ENCODE measurements around the gene CCDC34. TPM values are rescaled to one million over a fixed set of nuclear protein-coding genes. Genes with fewer than 3 reads are reported as not detected.

The CCDC34 gene
- total and polyA plus RNA-seq, 4 donors = 9.0 to 22.9 (median 15.1) TPM

GRCh38 chr11:27297616-27298015 lies 65.4 kb downstream of the CCDC34 start:
- DNase-seq (ENCODE audit: low read depth in 4 of 6, low spot score in 6 of 6) = no peak
- no CpG with 5 or more reads among the region's 1 CpG for WGBS (ENCODE audit: insufficient coverage)
- Histone ChIP-seq H3K27ac (ENCODE audit: low read depth, low read length) (no peak overlapping the region), H3K27me3 (ENCODE audit: control insufficient read depth, insufficient read depth, low read length) (no peaks in the 10 kb centered on the region), H3K4me1 (ENCODE audit: control insufficient read depth, insufficient read depth, low read length) (no peaks in the 10 kb centered on the region), H3K9me3 (ENCODE audit: control insufficient read depth, insufficient read depth, low read length) (no peaks in the 10 kb centered on the region), H3K36me3 (ENCODE audit: control insufficient read depth, insufficient read depth, low read length) (no peaks in the 10 kb centered on the region), H3K4me3 (ENCODE audit: low read depth, low read length) (no peak overlapping the region)

GRCh38 chr11:27296497-27296896 lies 66.5 kb downstream of the CCDC34 start:
- H3K27me3 ChIP-seq (ENCODE audit: control insufficient read depth, insufficient read depth, low read length) = no peaks in the 10 kb centered on the region
- no peaks in the 10 kb centered on the region for H3K4me1 ChIP-seq (ENCODE audit: control insufficient read depth, insufficient read depth, low read length)
- H3K36me3 ChIP-seq (ENCODE audit: control insufficient read depth, insufficient read depth, low read length) = no peaks in the 10 kb centered on the region
- H3K27ac ChIP-seq (ENCODE audit: low read depth, low read length) = no peak overlapping the region
- DNase-seq (ENCODE audit: low read depth in 4 of 6, low spot score in 6 of 6) = peak in 2 of 6 donors; percentile 5 to 26
- WGBS (ENCODE audit: insufficient coverage) = no CpG with 5 or more reads among the region's 3 CpGs
- H3K4me3 ChIP-seq (ENCODE audit: low read depth, low read length) = no peak overlapping the region
- H3K9me3 ChIP-seq (ENCODE audit: control insufficient read depth, insufficient read depth, low read length) = no peaks in the 10 kb centered on the region

- Histone ChIP-seq H3K4me1 (ENCODE audit: control insufficient read depth, insufficient read depth, low read length) (no peaks in the 10 kb centered on the region), H3K27me3 (ENCODE audit: control insufficient read depth, insufficient read depth, low read length) (no peaks in the 10 kb centered on the region)
These were observed 67.1 kb downstream of the CCDC34 start for GRCh38 chr11:27295928-27296327.

GRCh38 chr11:27294654-27295053 lies 68.4 kb downstream of the CCDC34 start:
- WGBS (ENCODE audit: insufficient coverage) = no CpG with 5 or more reads among the region's 4 CpGs
- H3K4me1 ChIP-seq (ENCODE audit: control insufficient read depth, insufficient read depth, low read length) = no peaks in the 10 kb centered on the region
- no peaks in the 10 kb centered on the region for H3K9me3 ChIP-seq (ENCODE audit: control insufficient read depth, insufficient read depth, low read length)
- DNase-seq (ENCODE audit: low read depth in 4 of 6, low spot score in 6 of 6) = peak in 2 of 6 donors; percentile 20 to 22
- H3K27me3 ChIP-seq (ENCODE audit: control insufficient read depth, insufficient read depth, low read length) = no peaks in the 10 kb centered on the region
- no peak overlapping the region for H3K27ac ChIP-seq (ENCODE audit: low read depth, low read length)
- H3K4me3 ChIP-seq (ENCODE audit: low read depth, low read length) = no peak overlapping the region
- H3K36me3 ChIP-seq (ENCODE audit: control insufficient read depth, insufficient read depth, low read length) = no peaks in the 10 kb centered on the region

More at GRCh38 chr11:27295928-27296327, 67.1 kb downstream of the CCDC34 start:
- Histone ChIP-seq H3K36me3 (ENCODE audit: control insufficient read depth, insufficient read depth, low read length) (no peaks in the 10 kb centered on the region), H3K4me3 (ENCODE audit: low read depth, low read length) (no peak overlapping the region), H3K9me3 (ENCODE audit: control insufficient read depth, insufficient read depth, low read length) (no peaks in the 10 kb centered on the region), H3K27ac (ENCODE audit: low read depth, low read length) (no peak overlapping the region)
- DNase-seq (ENCODE audit: low read depth in 4 of 6, low spot score in 6 of 6) = no peak
- no CpG with 5 or more reads among the region's 1 CpG for WGBS (ENCODE audit: insufficient coverage)

- no peaks in the 10 kb centered on the region for H3K36me3 ChIP-seq (ENCODE audit: control insufficient read depth, insufficient read depth, low read length)
- H3K4me1 ChIP-seq (ENCODE audit: control insufficient read depth, insufficient read depth, low read length) = no peaks in the 10 kb centered on the region
- WGBS (ENCODE audit: insufficient coverage) = 80% methylated on average over 1 of the region's 6 CpGs
- no peaks in the 10 kb centered on the region for H3K27me3 ChIP-seq (ENCODE audit: control insufficient read depth, insufficient read depth, low read length)
- H3K4me3 ChIP-seq (ENCODE audit: low read depth, low read length) = no peak overlapping the region
- peak in 1 of 6 donors; percentile 24 for DNase-seq (ENCODE audit: low read depth in 4 of 6, low spot score in 6 of 6)
- no peak overlapping the region for H3K27ac ChIP-seq (ENCODE audit: low read depth, low read length)
- no peaks in the 10 kb centered on the region for H3K9me3 ChIP-seq (ENCODE audit: control insufficient read depth, insufficient read depth, low read length)
These were observed 69.2 kb downstream of the CCDC34 start for GRCh38 chr11:27293515-27294417.

GRCh38 chr11:27292637-27293010 lies 70.4 kb downstream of the CCDC34 start:
- H3K9me3 ChIP-seq (ENCODE audit: control insufficient read depth, insufficient read depth, low read length) = no peaks in the 10 kb centered on the region
- H3K27me3 ChIP-seq (ENCODE audit: control insufficient read depth, insufficient read depth, low read length) = no peaks in the 10 kb centered on the region
- H3K27ac ChIP-seq (ENCODE audit: low read depth, low read length) = no peak overlapping the region
- no peaks in the 10 kb centered on the region for H3K36me3 ChIP-seq (ENCODE audit: control insufficient read depth, insufficient read depth, low read length)
- H3K4me3 ChIP-seq (ENCODE audit: low read depth, low read length) = no peak overlapping the region
- WGBS (ENCODE audit: insufficient coverage) = no CpG with 5 or more reads among the region's 2 CpGs
- no peaks in the 10 kb centered on the region for H3K4me1 ChIP-seq (ENCODE audit: control insufficient read depth, insufficient read depth, low read length)
- no peak for DNase-seq (ENCODE audit: low read depth in 4 of 6, low spot score in 6 of 6)

- WGBS (ENCODE audit: insufficient coverage) = 92% methylated on average over 5 of the region's 5 CpGs
- no peak for DNase-seq (ENCODE audit: low read depth in 4 of 6, low spot score in 6 of 6)
- H3K36me3 ChIP-seq (ENCODE audit: control insufficient read depth, insufficient read depth, low read length) = no peaks in the 10 kb centered on the region
- H3K27ac ChIP-seq (ENCODE audit: low read depth, low read length) = no peak overlapping the region
- no peak overlapping the region for H3K4me3 ChIP-seq (ENCODE audit: low read depth, low read length)
- no peaks in the 10 kb centered on the region for H3K27me3 ChIP-seq (ENCODE audit: control insufficient read depth, insufficient read depth, low read length)
- no peaks in the 10 kb centered on the region for H3K9me3 ChIP-seq (ENCODE audit: control insufficient read depth, insufficient read depth, low read length)
- H3K4me1 ChIP-seq (ENCODE audit: control insufficient read depth, insufficient read depth, low read length) = no peaks in the 10 kb centered on the region
These were observed 70.9 kb downstream of the CCDC34 start for GRCh38 chr11:27291954-27292636.

GRCh38 chr11:27291302-27291889 lies 71.6 kb downstream of the CCDC34 start:
- Histone ChIP-seq H3K9me3 (ENCODE audit: control insufficient read depth, insufficient read depth, low read length) (no peaks in the 10 kb centered on the region), H3K36me3 (ENCODE audit: control insufficient read depth, insufficient read depth, low read length) (no peaks in the 10 kb centered on the region), H3K4me3 (ENCODE audit: low read depth, low read length) (no peak overlapping the region), H3K27me3 (ENCODE audit: control insufficient read depth, insufficient read depth, low read length) (no peaks in the 10 kb centered on the region), H3K27ac (ENCODE audit: low read depth, low read length) (no peak overlapping the region), H3K4me1 (ENCODE audit: control insufficient read depth, insufficient read depth, low read length) (no peaks in the 10 kb centered on the region)
- DNase-seq (ENCODE audit: low read depth in 4 of 6, low spot score in 6 of 6) = no peak
- 98% methylated on average over 4 of the region's 6 CpGs for WGBS (ENCODE audit: insufficient coverage)

- DNase-seq (ENCODE audit: low read depth in 4 of 6, low spot score in 6 of 6) = no peak
- WGBS (ENCODE audit: insufficient coverage) = 69% methylated on average over 3 of the region's 4 CpGs
These were observed 72.6 kb downstream of the CCDC34 start for GRCh38 chr11:27290261-27291050.

More at GRCh38 chr11:27290261-27291050, 72.6 kb downstream of the CCDC34 start:
- no peaks in the 10 kb centered on the region for H3K27me3 ChIP-seq (ENCODE audit: control insufficient read depth, insufficient read depth, low read length)
- H3K36me3 ChIP-seq (ENCODE audit: control insufficient read depth, insufficient read depth, low read length) = no peaks in the 10 kb centered on the region
- no peak overlapping the region for H3K4me3 ChIP-seq (ENCODE audit: low read depth, low read length)
- no peak overlapping the region for H3K27ac ChIP-seq (ENCODE audit: low read depth, low read length)
- no peaks in the 10 kb centered on the region for H3K9me3 ChIP-seq (ENCODE audit: control insufficient read depth, insufficient read depth, low read length)
- H3K4me1 ChIP-seq (ENCODE audit: control insufficient read depth, insufficient read depth, low read length) = no peaks in the 10 kb centered on the region
